NCI-H2107 treated with DMSO at 0.1 percent for 48 hours (cell line): ENCODE measurements around the gene TUSC2.

Source experiments
- DNase-seq: peaks from one replicate; lab custom pipeline; 2025; ENCODE audit not compliant: unreplicated experiment; lab: John Stamatoyannopoulos, UW

TUSC2 gene

DNA sequence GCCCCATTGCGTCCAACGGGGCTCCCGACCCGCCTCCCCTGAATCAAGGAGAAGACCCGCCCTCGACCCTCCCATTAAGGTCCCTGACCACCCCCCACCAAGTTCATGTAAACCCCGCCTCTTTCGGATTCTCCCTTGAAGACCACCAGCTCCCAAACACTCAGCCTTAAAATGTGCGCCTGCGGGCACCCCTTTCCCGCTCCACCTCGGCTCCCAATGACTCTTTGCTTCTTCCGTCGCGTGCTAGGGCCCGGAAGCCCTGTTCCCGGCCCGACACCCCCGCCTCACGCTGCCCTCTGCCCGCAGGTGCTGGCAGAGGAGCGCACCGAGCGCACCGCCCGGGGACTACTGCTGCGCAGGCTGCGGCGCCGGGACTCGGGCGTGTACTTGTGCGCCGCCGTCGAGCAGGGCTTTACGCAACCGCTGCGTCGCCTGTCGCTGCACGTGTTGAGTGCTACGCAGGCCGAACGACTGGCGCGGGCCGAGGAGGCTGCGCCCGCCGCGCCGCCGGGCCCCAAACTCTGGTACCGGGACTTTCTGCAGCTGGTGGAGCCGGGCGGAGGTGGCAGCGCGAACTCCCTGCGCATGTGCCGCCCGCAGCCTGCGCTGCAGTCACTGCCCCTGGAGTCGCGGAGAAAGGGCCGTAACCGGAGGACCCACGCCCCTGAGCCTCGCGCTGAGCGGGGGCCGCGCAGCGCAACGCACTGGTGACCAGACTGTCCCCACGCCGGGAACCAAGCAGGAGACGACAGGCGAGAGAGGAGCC, 51.8 kb downstream of the TUSC2 start:
- DNase-seq, result no peak

DNA sequence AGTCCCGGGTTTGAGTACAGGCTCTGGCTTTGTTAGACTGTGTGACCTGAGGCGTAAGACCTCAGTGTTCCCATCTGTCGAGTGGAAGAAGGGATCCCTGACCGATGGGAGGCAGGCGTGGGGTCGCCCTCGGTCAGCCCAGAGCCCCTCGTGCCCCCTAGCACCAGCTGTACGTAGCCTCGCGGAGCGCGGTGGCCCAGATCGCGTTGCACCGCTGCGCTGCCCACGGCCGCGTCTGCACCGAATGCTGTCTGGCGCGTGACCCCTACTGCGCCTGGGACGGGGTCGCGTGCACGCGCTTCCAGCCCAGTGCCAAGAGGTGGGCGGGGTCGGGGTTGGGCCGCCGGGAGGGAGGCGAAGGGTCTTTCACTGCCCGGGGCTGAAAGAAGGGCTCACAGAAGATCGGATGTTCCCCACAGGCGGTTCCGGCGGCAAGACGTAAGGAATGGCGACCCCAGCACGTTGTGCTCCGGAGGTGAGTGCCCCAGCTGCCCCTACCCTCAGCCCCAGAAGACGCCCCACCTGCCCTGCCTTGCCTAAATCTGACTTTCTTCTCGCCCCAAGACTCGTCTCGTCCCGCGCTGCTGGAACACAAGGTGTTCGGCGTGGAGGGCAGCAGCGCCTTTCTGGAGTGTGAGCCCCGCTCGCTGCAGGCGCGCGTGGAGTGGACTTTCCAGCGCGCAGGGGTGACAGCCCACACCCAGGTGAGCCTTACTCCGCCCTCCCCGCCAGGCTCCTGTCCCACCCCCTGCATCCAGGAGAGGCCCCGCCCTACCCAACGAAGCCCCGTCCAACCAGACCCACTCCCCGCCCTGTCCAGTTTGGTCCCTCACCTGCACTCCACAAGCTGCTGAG, 52.7 kb downstream of the TUSC2 start:
- no peak for DNase-seq
